OCI-LY3 (cell line): Measurements from ENCODE around the gene ARHGAP42.

Experiments used
- EZH2phosphoT487 ChIP-seq: fragments of 200-600 bp; shearing (Covaris generic); IDR thresholded peaks from 2 replicates; pipeline ENCODE4 v1.6.1; 2018; ENCODE audit warnings: antibody characterized with exemption, mixed run types, low read depth
- TF ChIP-seq, protein P1 (sequence below): fragments of 200-600, 300-600 bp; sonication (generic); IDR thresholded peaks from 2 replicates; pipeline ENCODE4 v1.5.1; 2014; ENCODE audit warnings: antibody characterized with exemption, low read length, low read depth

DNA sequence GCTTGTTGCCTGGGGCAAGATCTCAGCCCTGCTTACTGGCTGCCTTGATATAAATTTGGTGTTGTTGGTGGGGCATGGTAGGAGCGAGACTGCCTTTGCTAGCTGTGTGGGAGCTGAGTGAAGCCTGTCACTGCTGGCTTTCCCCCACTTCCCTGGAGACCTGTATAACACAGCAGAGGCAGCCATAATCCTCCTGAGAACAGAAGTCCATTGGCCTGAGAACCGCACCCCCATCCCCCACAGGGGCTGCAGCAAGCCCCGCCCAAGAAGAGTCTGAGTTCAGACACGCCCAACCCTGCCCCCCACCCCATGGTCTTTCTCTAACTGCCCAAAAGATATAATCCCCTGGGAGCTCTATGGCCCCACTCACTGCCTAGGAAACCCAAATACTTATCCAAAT, 39.2 kb upstream of the ARHGAP42 start:
- TF ChIP-seq, protein P1, sequence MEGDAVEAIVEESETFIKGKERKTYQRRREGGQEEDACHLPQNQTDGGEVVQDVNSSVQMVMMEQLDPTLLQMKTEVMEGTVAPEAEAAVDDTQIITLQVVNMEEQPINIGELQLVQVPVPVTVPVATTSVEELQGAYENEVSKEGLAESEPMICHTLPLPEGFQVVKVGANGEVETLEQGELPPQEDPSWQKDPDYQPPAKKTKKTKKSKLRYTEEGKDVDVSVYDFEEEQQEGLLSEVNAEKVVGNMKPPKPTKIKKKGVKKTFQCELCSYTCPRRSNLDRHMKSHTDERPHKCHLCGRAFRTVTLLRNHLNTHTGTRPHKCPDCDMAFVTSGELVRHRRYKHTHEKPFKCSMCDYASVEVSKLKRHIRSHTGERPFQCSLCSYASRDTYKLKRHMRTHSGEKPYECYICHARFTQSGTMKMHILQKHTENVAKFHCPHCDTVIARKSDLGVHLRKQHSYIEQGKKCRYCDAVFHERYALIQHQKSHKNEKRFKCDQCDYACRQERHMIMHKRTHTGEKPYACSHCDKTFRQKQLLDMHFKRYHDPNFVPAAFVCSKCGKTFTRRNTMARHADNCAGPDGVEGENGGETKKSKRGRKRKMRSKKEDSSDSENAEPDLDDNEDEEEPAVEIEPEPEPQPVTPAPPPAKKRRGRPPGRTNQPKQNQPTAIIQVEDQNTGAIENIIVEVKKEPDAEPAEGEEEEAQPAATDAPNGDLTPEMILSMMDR, result no peak
- TF ChIP-seq EZH2phosphoT487, result no peak
